Gastroesophageal sphincter (tissue), 4 donors: Measurements from ENCODE around the gene EVC2. TPM values are rescaled to one million over a fixed set of nuclear protein-coding genes. Genes with fewer than 3 reads are reported as not detected.

Experiments
- ATAC-seq: fragments of 150-250 bp; one replicate; pipeline ENCODE4 v1.9.1; 2016; ENCODE audit warnings: mild to moderate bottlenecking, moderate library complexity
- H3K27ac ChIP-seq, 4 donors: fragments of 200-600 bp; sonication (generic) in 3 of 4; 1 replicate in 3 of 4; 2 replicates in 1 of 4; pipeline ENCODE4 v1.5.1; 2016 to 2019
- H3K27me3 ChIP-seq: fragments of 200-600 bp; sonication (generic); one replicate; pipeline ENCODE4 v1.5.1; 2019
- H3K36me3 ChIP-seq, 2 donors: fragments of 200-600 bp; sonication (generic); one replicate each; pipeline ENCODE4 v1.5.1; 2019; ENCODE audit warnings: control low read depth in 1 of 2
- H3K4me1 ChIP-seq, 3 donors: fragments of 200-600 bp; sonication (generic); 1 replicate in 2 of 3; 2 replicates in 1 of 3; pipeline ENCODE4 v1.5.1; 2016 to 2019; ENCODE audit warnings: control low read depth in 2 of 3
- H3K4me3 ChIP-seq, 2 donors: fragments of 200-600 bp; sonication (generic); one replicate each; pipeline ENCODE4 v1.5.1; 2019; ENCODE audit warnings: mild to moderate bottlenecking in 1 of 2, moderate library complexity in 1 of 2
- H3K9me3 ChIP-seq, 3 donors: fragments of 200-600 bp; sonication (generic); one replicate each; pipeline ENCODE4 v1.5.1; 2017 to 2019; ENCODE audit warnings: control low read depth in 2 of 3
- CTCF ChIP-seq, 4 experiments: fragments of 200-600 bp in 2 of 4; fragments of 450-650 bp in 2 of 4; sonication (generic) in 1 of 4; IDR thresholded peaks; one replicate each; pipeline ENCODE4 v1.5.1; 2017 to 2019; ENCODE audit warnings: antibody characterized with exemption in 4 of 4, mild to moderate bottlenecking in 2 of 4, moderate library complexity in 2 of 4
- EP300 ChIP-seq: sonication (generic); formaldehyde crosslinking; IDR thresholded peaks from one replicate; pipeline ENCODE4 v1.6.1; 2017; ENCODE audit warnings: antibody characterized with exemption, mild to moderate bottlenecking
- POLR2A ChIP-seq, 2 donors: fragments of 450-650 bp; IDR thresholded peaks; one replicate each; pipeline ENCODE4 v1.6.1; 2017; ENCODE audit warnings: antibody characterized with exemption in 2 of 2, mild to moderate bottlenecking in 2 of 2, moderate library complexity in 1 of 2
- POLR2AphosphoS5 ChIP-seq: sonication (generic); formaldehyde crosslinking; IDR thresholded peaks from one replicate; pipeline ENCODE4 v1.6.1; 2017; ENCODE audit warnings: antibody characterized with exemption
- whole genome bisulfite sequencing, 2 donors: methylation state at CpG; one replicate each; pipeline ENCODE4 v1.1.5; 2018; ENCODE audit warnings: low coverage in 1 of 2; 5-methylcytosine and 5-hydroxymethylcytosine counted together
- total RNA-seq, 4 donors: library from RNA; depleted of rRNA; stranded (reverse); fragments of >200 nt; gene quantifications; one replicate each; pipeline ENCODE4 v1.1.0, GENCODE V29; 2016

The EVC2 gene
- total RNA-seq, 4 donors from 2014 or later: 9.3 to 16.3 (median 12.4) TPM

GRCh38 chr4:5638316-5638715, 70.0 kb downstream of the EVC2 start:
- no peak for ATAC-seq
- Histone ChIP-seq H3K36me3 (peaks cover 2 to 74% of the 10 kb centered on the region in 2 donors), H3K4me1 (no peaks in the 10 kb centered on the region)

GRCh38 chr4:5636766-5637670, 71.3 kb downstream of the EVC2 start:
- Histone ChIP-seq H3K4me1 (no peaks in the 10 kb centered on the region), H3K27me3 (no peaks in the 10 kb centered on the region), H3K36me3 (peaks cover 2 to 84% of the 10 kb centered on the region in 2 donors), H3K9me3 (no peaks in the 10 kb centered on the region), H3K27ac (no peak overlapping the region), H3K4me3 (no peak overlapping the region)
- ATAC-seq: no peak
- TF ChIP-seq POLR2AphosphoS5: no peak
- no peak for TF ChIP-seq EP300
- TF ChIP-seq CTCF (IDR thresholded peaks at IDR 0.05): no peak
- no peak for TF ChIP-seq POLR2A (IDR thresholded peaks at IDR 0.05)
- 69 to 86% methylated on average over 2 to 13 of the region's 13 CpGs for WGBS, 2 donors

More at GRCh38 chr4:5638316-5638715, 70.0 kb downstream of the EVC2 start:
- Histone ChIP-seq H3K27ac (no peak overlapping the region), H3K9me3 (no peaks in the 10 kb centered on the region), H3K4me3 (no peak overlapping the region), H3K27me3 (no peaks in the 10 kb centered on the region)
- 84 to 98% methylated on average over 3 of the region's 4 CpGs for WGBS, 2 donors
- TF ChIP-seq POLR2AphosphoS5 (no peak), CTCF (IDR thresholded peaks at IDR 0.05) (no peak), POLR2A (IDR thresholded peaks at IDR 0.05) (no peak), EP300 (no peak)

DNA sequence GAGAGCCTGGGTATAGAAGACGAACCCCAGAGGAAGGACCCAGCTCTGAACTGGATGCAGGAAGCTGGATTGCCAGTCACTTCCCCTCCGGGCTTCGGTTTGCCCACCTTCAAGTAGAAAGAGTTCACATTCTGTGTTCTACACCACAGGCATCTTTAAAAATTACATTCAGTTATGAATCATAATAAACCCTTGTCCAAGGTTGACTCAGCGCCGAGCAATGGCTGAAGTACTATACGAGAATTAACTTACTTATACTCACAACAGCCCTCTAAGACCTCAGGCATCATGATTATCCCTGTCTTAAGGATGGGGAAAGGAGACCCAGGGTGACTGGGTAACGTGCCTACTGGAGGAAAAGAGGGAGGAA, 72.5 kb downstream of the EVC2 start:
- Histone ChIP-seq H3K36me3 (peaks cover 2 to 90% of the 10 kb centered on the region in 2 donors), H3K9me3 (no peaks in the 10 kb centered on the region), H3K27me3 (no peaks in the 10 kb centered on the region), H3K27ac (no peak overlapping the region), H3K4me3 (no peak overlapping the region), H3K4me1 (no peaks in the 10 kb centered on the region)
- WGBS, 2 donors: 75 to 100% methylated on average over 1 to 7 of the region's 7 CpGs
- TF ChIP-seq POLR2AphosphoS5 (no peak), POLR2A (IDR thresholded peaks at IDR 0.05) (no peak), CTCF (IDR thresholded peaks at IDR 0.05) (no peak), EP300 (no peak)
- ATAC-seq: no peak

GRCh38 chr4:5632571-5632970, 75.8 kb downstream of the EVC2 start:
- no peak overlapping the region for H3K27ac ChIP-seq
- H3K4me1 ChIP-seq: no peaks in the 10 kb centered on the region
- no peak for ATAC-seq
- H3K4me3 ChIP-seq: no peak overlapping the region
- H3K9me3 ChIP-seq: no peaks in the 10 kb centered on the region
- no peaks in the 10 kb centered on the region for H3K27me3 ChIP-seq
- TF ChIP-seq POLR2AphosphoS5 (no peak), EP300 (no peak), POLR2A (IDR thresholded peaks at IDR 0.05) (no peak), CTCF (IDR thresholded peaks at IDR 0.05) (no peak)
- H3K36me3 ChIP-seq: peaks cover 0 to 97% of the 10 kb centered on the region in 2 donors
- 80% methylated on average over 1 of the region's 2 CpGs; no CpG with 5 or more reads in 1 of the 2 donors for WGBS, 2 donors

DNA sequence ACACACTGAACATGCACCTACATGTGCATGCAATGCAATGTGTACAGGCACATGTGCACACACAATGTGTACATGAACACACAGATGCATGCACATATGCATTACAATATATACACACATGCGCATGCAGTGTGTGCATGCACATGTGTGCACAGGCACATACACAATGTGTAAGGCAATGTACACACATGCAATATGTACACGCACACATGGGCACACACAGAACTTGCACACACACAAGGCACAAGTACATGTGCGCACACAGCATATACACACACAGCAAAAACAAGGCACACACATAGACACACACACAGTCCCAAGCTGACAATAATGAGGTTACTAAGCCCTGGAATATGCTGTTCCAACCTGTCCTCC, 76.3 kb downstream of the EVC2 start:
- WGBS, 2 donors: 77 to 100% methylated on average over 3 of the region's 3 CpGs
- Histone ChIP-seq H3K4me1 (no peaks in the 10 kb centered on the region), H3K36me3 (peaks cover 0 to 98% of the 10 kb centered on the region in 2 donors), H3K4me3 (no peak overlapping the region), H3K9me3 (no peaks in the 10 kb centered on the region), H3K27me3 (no peaks in the 10 kb centered on the region), H3K27ac (no peak overlapping the region)
- no peak for TF ChIP-seq EP300
- no peak for TF ChIP-seq CTCF (IDR thresholded peaks at IDR 0.05)
- no peak for TF ChIP-seq POLR2A (IDR thresholded peaks at IDR 0.05)
- no peak for TF ChIP-seq POLR2AphosphoS5
- ATAC-seq: no peak
